Effector CD8-positive, alpha-beta T cell (primary cell): Measurements from ENCODE around the gene MXI1.
"Not testable (repeated sequence)": the region's sequence is repeated elsewhere in the genome, so short reads cannot be mapped to it uniquely, and the experiment has no call there.

Experiments
- DNase-seq: peaks from one replicate; lab custom pipeline; 2025; lab: John Stamatoyannopoulos, UW

Gene MXI1

GRCh38 chr10:110317866-110318850, 110.8 kb downstream of the MXI1 start:
- DNase-seq, result no peak

GRCh38 chr10:110321869-110322620, 114.6 kb downstream of the MXI1 start:
- DNase-seq, result no peak

GRCh38 chr10:110323503-110323902, 116.1 kb downstream of the MXI1 start:
- no peak for DNase-seq

GRCh38 chr10:110324201-110324804, 116.9 kb downstream of the MXI1 start:
- no peak for DNase-seq

GRCh38 chr10:110324805-110325280, 117.4 kb downstream of the MXI1 start:
- DNase-seq, result no peak

GRCh38 chr10:110326351-110327032, 119.1 kb downstream of the MXI1 start:
- DNase-seq, result no peak

- no peak for DNase-seq
Measured at GRCh38 chr10:110327262-110327914, 120.0 kb downstream of the MXI1 start.

- DNase-seq, result no peak
Measured at GRCh38 chr10:110330675-110331074, 123.3 kb downstream of the MXI1 start.

- DNase-seq, result not testable (repeated sequence)
Measured at GRCh38 chr10:110331226-110331795, 123.9 kb downstream of the MXI1 start.

- no peak for DNase-seq
Measured at GRCh38 chr10:110334061-110334656, 126.8 kb downstream of the MXI1 start.

GRCh38 chr10:110335314-110336064, 128.1 kb downstream of the MXI1 start:
- DNase-seq, result no peak

- no peak for DNase-seq
Measured at GRCh38 chr10:110336111-110336721, 128.8 kb downstream of the MXI1 start.
